COLO668 (cell line): ENCODE results near the gene UGT2B17.
"Not testable (repeated sequence)": the region's sequence is repeated elsewhere in the genome, so short reads cannot be mapped to it uniquely, and the experiment has no call there.

ENCODE experiments used
- DNase-seq: peaks from one replicate; lab custom pipeline; 2025; ENCODE audit not compliant: unreplicated experiment; lab: John Stamatoyannopoulos, UW

The UGT2B17 gene

GRCh38 chr4:68569466-68570121, 6.5 kb downstream of the UGT2B17 start:
- DNase-seq: no peak

- not testable (repeated sequence) for DNase-seq
Observed at GRCh38 chr4:68569036-68569435, 7.1 kb downstream of the UGT2B17 start.

GRCh38 chr4:68568535-68568934, 7.6 kb downstream of the UGT2B17 start:
- DNase-seq: not testable (repeated sequence)

GRCh38 chr4:68566364-68566763, 9.8 kb downstream of the UGT2B17 start:
- DNase-seq: not testable (repeated sequence)

- not testable (repeated sequence) for DNase-seq
Observed at GRCh38 chr4:68565082-68565481, 11.0 kb downstream of the UGT2B17 start.

GRCh38 chr4:68560364-68561070, 15.6 kb downstream of the UGT2B17 start:
- DNase-seq: not testable (repeated sequence)

GRCh38 chr4:68553830-68554229, 22.3 kb downstream of the UGT2B17 start:
- DNase-seq: not testable (repeated sequence)

- DNase-seq: not testable (repeated sequence)
Observed at GRCh38 chr4:68552818-68553811, 23.0 kb downstream of the UGT2B17 start.

- DNase-seq: not testable (repeated sequence)
Observed at GRCh38 chr4:68542742-68543141, 33.4 kb downstream of the UGT2B17 start.

GRCh38 chr4:68536375-68536774, 39.7 kb downstream of the UGT2B17 start:
- DNase-seq: no peak

GRCh38 chr4:68535974-68536373, 40.1 kb downstream of the UGT2B17 start:
- DNase-seq: no peak

- DNase-seq: not testable (repeated sequence)
Observed at GRCh38 chr4:68522232-68522631, 53.9 kb downstream of the UGT2B17 start.

GRCh38 chr4:68520985-68521384, 55.1 kb downstream of the UGT2B17 start:
- no peak for DNase-seq

- no peak for DNase-seq
Observed at GRCh38 chr4:68518889-68519288, 57.2 kb downstream of the UGT2B17 start.

- DNase-seq: not testable (repeated sequence)
Observed at GRCh38 chr4:68505452-68505851, 70.7 kb downstream of the UGT2B17 start.

GRCh38 chr4:68504836-68505235, 71.3 kb downstream of the UGT2B17 start:
- not testable (repeated sequence) for DNase-seq

- not testable (repeated sequence) for DNase-seq
Observed at GRCh38 chr4:68503462-68503861, 72.7 kb downstream of the UGT2B17 start.

- DNase-seq: no peak
Observed at GRCh38 chr4:68499021-68499420, 77.1 kb downstream of the UGT2B17 start.

- peak; percentile 63 for DNase-seq
Observed at GRCh38 chr4:68498413-68499007, 77.6 kb downstream of the UGT2B17 start.

- no peak for DNase-seq
Observed at GRCh38 chr4:68494688-68495087, 81.4 kb downstream of the UGT2B17 start.
